ENCODE data around the gene PACS1.
"Not testable (repeated sequence)": the region's sequence is repeated elsewhere in the genome, so short reads cannot be mapped to it uniquely, and the experiment has no call there.

PACS1 gene

DNA sequence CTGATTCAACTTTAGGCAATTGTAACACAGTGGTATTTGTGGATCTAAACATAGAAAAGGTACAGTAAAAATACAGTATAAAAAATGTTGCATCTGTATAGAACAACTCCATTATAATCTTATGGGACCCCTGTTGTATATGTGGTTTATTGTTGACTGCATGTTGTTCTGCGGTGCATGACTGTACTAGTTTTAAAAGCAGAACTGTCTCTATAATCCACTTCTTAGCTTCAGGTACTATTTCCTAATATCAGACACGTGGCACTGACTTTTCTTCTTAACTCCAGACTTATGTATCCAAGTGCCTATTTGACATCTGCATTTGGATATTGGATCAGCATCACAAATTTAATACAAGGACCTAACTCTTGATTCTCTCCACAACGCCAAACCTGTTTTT, 41.1 kb downstream of the PACS1 start:
- H3K4me1 ChIP-seq, result peaks cover 0 to 20% (median 11%) of the 10 kb centered on the region in 4 donors

DNA sequence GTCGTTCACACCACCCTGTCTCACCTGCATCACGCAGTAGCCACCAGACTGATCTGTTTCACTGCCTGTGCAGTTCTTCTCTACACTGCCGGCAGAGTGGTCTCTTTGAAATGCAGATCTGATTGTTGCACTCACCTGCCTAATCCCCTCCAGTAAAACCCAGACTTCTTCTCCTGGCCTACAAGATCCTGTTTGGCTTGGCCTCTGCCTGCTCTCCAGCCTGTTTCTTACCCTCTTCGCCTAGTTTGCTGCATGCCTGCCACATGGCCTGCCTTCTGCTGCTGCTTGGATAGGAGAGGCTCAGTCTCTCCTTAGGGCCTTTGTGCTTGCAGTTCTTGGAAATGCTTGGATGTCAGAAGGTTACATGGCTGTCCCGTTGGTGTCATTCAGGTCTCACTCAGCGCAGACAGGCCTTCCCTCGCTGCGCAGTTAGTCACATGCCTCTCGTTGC, 42.0 kb downstream of the PACS1 start:
- Histone ChIP-seq H3K4me1 (peaks cover 0 to 20% (median 11%) of the 10 kb centered on the region in 4 donors), H3K4me3 (no peak overlapping the region), H3K36me3 (no peaks in the 10 kb centered on the region), H3K27me3 (no peaks in the 10 kb centered on the region), H3K9me3 (no peaks in the 10 kb centered on the region), H3K27ac (no peak overlapping the region)
- intact Hi-C loops (cut with DNase I; ENCODE audit: low total_unique reads), result no loop called here
- no peak for DNase-seq
- TF ChIP-seq, protein P1, sequence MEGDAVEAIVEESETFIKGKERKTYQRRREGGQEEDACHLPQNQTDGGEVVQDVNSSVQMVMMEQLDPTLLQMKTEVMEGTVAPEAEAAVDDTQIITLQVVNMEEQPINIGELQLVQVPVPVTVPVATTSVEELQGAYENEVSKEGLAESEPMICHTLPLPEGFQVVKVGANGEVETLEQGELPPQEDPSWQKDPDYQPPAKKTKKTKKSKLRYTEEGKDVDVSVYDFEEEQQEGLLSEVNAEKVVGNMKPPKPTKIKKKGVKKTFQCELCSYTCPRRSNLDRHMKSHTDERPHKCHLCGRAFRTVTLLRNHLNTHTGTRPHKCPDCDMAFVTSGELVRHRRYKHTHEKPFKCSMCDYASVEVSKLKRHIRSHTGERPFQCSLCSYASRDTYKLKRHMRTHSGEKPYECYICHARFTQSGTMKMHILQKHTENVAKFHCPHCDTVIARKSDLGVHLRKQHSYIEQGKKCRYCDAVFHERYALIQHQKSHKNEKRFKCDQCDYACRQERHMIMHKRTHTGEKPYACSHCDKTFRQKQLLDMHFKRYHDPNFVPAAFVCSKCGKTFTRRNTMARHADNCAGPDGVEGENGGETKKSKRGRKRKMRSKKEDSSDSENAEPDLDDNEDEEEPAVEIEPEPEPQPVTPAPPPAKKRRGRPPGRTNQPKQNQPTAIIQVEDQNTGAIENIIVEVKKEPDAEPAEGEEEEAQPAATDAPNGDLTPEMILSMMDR (IDR thresholded peaks at IDR 0.05), result no peak

More for the DNA sequence above, 41.1 kb downstream of the PACS1 start:
- Histone ChIP-seq H3K27ac (no peak overlapping the region), H3K4me3 (no peak overlapping the region), H3K9me3 (no peaks in the 10 kb centered on the region), H3K27me3 (no peaks in the 10 kb centered on the region), H3K36me3 (no peaks in the 10 kb centered on the region)
- intact Hi-C loops (cut with DNase I; ENCODE audit: low total_unique reads), result no loop called here
- DNase-seq, result no peak
- TF ChIP-seq, protein P1 (IDR thresholded peaks at IDR 0.05), result no peak

DNA sequence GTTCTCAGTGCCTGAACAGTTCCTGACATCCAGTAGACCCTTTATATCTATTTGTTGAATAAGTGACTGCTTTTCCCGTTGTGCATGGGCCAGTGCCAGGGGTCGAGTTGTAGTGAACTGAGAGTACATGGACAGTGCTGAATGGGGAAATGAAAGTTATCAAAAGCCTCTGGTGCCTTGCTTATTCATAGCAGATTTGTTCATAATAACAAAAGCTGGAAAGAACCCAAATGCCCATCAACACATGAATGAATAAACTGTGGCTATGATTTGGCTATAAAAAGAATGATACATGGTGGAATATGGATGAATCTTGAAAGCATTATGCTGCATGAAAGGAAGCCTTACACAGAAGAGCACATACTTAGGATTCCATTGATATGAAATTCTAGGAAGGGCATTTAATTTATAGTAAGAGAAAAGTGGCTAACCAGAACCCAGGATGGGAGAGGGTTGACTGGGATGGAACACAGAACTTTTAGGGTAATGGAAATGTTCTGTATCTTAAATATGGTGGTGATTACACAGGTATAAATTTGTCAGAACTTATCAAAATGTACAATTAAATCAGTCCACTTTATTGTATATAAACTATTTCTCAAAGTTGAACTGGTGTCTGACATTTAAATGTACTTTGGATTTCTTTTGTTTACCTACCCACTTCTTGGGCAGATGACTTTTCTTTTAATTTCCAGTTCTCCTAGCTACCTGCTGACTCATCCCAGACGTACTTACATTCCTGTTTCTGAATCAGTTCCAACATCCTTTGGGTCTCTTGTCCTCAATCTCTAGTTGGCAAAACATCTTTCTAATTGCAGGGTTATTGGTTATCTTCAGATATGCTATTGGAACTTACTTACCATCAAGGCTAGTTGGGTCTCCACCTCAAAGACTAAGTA, 42.8 kb downstream of the PACS1 start:
- Histone ChIP-seq H3K4me3 (no peak overlapping the region), H3K36me3 (no peaks in the 10 kb centered on the region), H3K4me1 (peaks cover 0 to 20% (median 13%) of the 10 kb centered on the region in 4 donors), H3K27ac (no peak overlapping the region), H3K27me3 (no peaks in the 10 kb centered on the region), H3K9me3 (no peaks in the 10 kb centered on the region)
- TF ChIP-seq, protein P1 (IDR thresholded peaks at IDR 0.05), result no peak
- intact Hi-C loops (cut with DNase I; ENCODE audit: low total_unique reads), result no loop called here
- DNase-seq, result peak in 1 of 2 donors; percentile 35

DNA sequence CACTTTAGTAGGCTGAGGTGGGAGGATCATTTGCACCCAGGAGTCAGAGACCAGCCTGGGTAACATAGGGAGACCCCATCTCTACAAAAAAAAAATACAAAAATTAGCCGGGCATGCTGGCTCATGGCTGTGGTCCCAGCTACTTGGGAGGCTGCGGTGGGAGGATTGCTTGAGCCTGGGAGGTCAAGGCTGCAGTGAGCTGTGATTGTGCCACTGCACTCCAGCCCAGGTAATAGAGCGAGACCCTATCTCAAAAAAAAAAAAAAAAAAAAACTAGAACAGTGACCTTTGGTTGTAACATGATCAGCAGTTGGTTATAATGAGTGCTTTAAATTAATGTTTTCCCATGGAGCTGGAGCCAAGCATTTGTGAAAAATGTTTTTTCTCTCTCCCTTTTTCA, 44.9 kb downstream of the PACS1 start:
- intact Hi-C loops (cut with DNase I; ENCODE audit: low total_unique reads); H3K36me3 ChIP-seq; H3K27ac ChIP-seq; H3K9me3 ChIP-seq; H3K4me3 ChIP-seq; DNase-seq; H3K27me3 ChIP-seq: not testable (repeated sequence)
- peaks cover 0 to 32% (median 22%) of the 10 kb centered on the region in 4 donors for H3K4me1 ChIP-seq

DNA sequence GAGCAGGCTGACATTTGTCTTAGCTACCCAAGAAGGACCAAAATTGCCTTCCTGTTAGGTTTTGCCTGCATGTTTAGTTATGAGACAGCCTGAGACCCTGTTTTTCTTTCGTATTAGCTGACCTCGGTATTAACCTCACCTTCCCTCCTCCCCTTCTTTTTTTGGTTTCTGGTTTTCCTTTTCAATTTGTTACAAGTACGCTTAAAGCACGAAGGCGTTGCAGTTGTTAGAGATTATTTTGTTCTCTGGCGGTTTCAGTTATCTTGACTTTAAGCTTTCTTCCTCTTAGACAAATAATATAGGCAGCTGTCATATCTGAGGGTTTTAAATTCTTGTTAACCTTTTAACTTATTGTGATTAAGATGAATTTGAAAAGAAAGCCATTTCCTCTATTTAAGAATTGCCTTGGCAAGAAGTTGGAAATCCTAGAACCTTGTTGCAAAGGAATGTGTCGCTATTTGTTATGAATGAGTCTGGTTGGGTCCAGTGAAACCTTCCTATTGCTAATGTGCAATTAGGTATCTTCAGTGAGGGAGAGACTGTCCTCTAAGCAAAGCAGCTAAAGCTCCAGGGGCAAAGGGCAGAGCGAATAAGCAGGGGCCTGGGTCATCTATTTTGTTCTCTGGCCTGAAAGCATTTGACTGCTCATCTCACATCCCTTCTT, 45.7 kb downstream of the PACS1 start:
- no peaks in the 10 kb centered on the region for H3K27me3 ChIP-seq
- no peak for DNase-seq
- H3K36me3 ChIP-seq, result no peaks in the 10 kb centered on the region
- H3K4me1 ChIP-seq, result peaks cover 0 to 32% (median 22%) of the 10 kb centered on the region in 4 donors
- intact Hi-C loops (cut with DNase I; ENCODE audit: low total_unique reads), result no loop called here
- no peaks in the 10 kb centered on the region for H3K9me3 ChIP-seq
- no peak overlapping the region for H3K27ac ChIP-seq
- TF ChIP-seq, protein P1 (IDR thresholded peaks at IDR 0.05), result no peak
- no peak overlapping the region for H3K4me3 ChIP-seq
